C4-2B (cell line): Measurements from ENCODE around the gene MPDU1.

Experiments used
- H3K27ac ChIP-seq: fragments of 450-650 bp; 2 replicates; pipeline ENCODE4 v1.5.1; 2017
- CTCF ChIP-seq: fragments of 450-650 bp; conservative IDR thresholded peaks from 2 replicates; pipeline ENCODE4 v1.5.1; 2017; ENCODE audit warnings: mild to moderate bottlenecking
- ZFX ChIP-seq: fragments of 450-650 bp; IDR thresholded peaks from 2 replicates; pipeline ENCODE4 v1.6.1; 2017

Gene MPDU1

GRCh38 chr17:7549401-7550055 lies 34.1 kb upstream of the MPDU1 start:
- H3K27ac ChIP-seq, result no peak overlapping the region
- TF ChIP-seq ZFX (no peak), CTCF (no peak)

GRCh38 chr17:7550344-7550743 lies 33.3 kb upstream of the MPDU1 start:
- TF ChIP-seq ZFX (no peak), CTCF (no peak)

GRCh38 chr17:7551396-7551795 lies 32.3 kb upstream of the MPDU1 start:
- TF ChIP-seq ZFX (no peak), CTCF (no peak)

More at GRCh38 chr17:7550344-7550743, 33.3 kb upstream of the MPDU1 start:
- H3K27ac ChIP-seq, result no peak overlapping the region

GRCh38 chr17:7552621-7553051 lies 31.0 kb upstream of the MPDU1 start:
- TF ChIP-seq CTCF, result no peak
- TF ChIP-seq ZFX, result no peak

More at GRCh38 chr17:7551396-7551795, 32.3 kb upstream of the MPDU1 start:
- H3K27ac ChIP-seq, result no peak overlapping the region

GRCh38 chr17:7553356-7553755 lies 30.3 kb upstream of the MPDU1 start:
- TF ChIP-seq CTCF (no peak), ZFX (no peak)
- H3K27ac ChIP-seq, result no peak overlapping the region

More at GRCh38 chr17:7552621-7553051, 31.0 kb upstream of the MPDU1 start:
- H3K27ac ChIP-seq, result no peak overlapping the region

- no peak overlapping the region for H3K27ac ChIP-seq
- TF ChIP-seq CTCF (no peak; the same call in 1 of the 2 replicates), ZFX (no peak)
Observed at GRCh38 chr17:7555320-7555948, 28.2 kb upstream of the MPDU1 start.

GRCh38 chr17:7556627-7557026 lies 27.0 kb upstream of the MPDU1 start:
- peak overlapping the region; percentile 93 for H3K27ac ChIP-seq
- TF ChIP-seq ZFX, result no peak
- TF ChIP-seq CTCF, result no peak
